ENCODE results near the gene FAM167B. TPM values are rescaled to one million over a fixed set of nuclear protein-coding genes. Genes with fewer than 3 reads are reported as not detected.

Gene FAM167B
- total and polyA plus RNA-seq, 7 experiments from 2014 or later = 0.48 to 2.0 (median 1.4) TPM; not detected in 2

DNA sequence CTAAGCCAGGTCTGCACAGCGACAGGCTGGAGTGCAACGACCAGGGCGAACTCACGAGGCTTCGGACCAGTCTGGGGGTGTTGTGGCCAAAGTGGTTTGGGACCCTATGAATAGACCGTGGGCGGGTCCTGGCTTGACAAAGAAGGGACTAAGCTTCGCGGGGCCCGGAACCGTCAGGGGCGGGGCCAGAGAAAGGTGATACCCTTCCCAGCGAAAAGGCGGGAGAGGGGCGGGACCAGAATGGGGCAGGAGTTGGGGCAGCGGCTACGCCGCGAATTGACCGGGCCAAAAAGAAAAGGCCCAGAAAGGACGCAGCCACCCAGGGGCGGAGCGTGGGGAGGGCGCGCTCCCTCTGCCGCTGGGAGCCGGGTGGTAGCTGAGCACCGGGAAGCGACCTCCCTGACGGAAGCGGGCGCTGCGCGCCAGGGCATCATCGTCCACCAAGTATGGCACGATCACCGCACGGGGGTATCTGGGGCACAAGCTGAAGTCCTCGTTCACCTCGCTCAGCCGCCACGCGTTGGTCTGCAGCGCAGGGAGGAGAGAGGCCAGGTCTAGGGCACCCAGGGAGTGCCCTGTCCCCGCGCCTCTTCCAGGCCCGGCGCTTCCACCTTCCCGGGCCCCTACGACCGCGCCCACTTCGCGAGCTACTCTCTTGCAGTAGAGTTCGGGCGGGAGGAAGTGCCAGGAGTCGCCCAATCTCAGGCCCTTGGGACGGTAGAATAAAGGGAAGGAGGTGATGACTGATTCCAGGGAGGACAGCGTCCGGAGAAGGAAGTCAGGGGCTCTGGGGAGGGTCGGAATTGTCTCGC lies 6.7 kb upstream of the FAM167B start:
- intact Hi-C loops (cut with micrococcal nuclease) = loop anchor here (1.0 to 2.0 kb wide), 8 partner anchors 11 to 132 kb away; partner anchors contain the start of genes EIF3I (in 1 of the 2), HDAC1 (in 1 of the 2), LCK (in 1 of the 2) and TMEM234 (in 1 of the 2)
- no peaks in the 10 kb centered on the region for H3K9me3 Mint-ChIP-seq

GRCh38 chr1:32241001-32241763 lies 5.8 kb upstream of the FAM167B start:
- peaks cover 8 to 21% of the 10 kb centered on the region in 2 donors for H3K4me1 ChIP-seq (ENCODE audit: control insufficient read depth in 2 of 2, insufficient read depth in 2 of 2, low read length in 2 of 2)

More for the DNA sequence above, 6.7 kb upstream of the FAM167B start:
- no peaks in the 10 kb centered on the region for H3K36me3 Mint-ChIP-seq
- ChIA-PET CTCF (interaction anchor here (0.8 to 4.1 kb wide), 24 partner anchors 9 to 144 kb away, joined by 3 to 38 read pairs (median 6); partner anchors contain the start of genes HDAC1, LCK and MARCKSL1), POLR2A (interaction anchor here (0.7 to 28.2 kb wide), 20 partner anchors 9 to 154 kb away, joined by 3 to 738 read pairs (median 4); partner anchors contain the start of genes BSDC1, CCDC28B, HDAC1 and KPNA6)
- H3K4me1 Mint-ChIP-seq = peaks cover 6 to 31% (median 22%) of the 10 kb centered on the region in 7 donors
- Histone ChIP-seq H3K36me3 (ENCODE audit: control insufficient read depth in 2 of 3, insufficient read depth in 3 of 3, low read length in 3 of 3) (peaks cover 0 to 6% (median 0%) of the 10 kb centered on the region in 3 experiments), H3K27ac (ENCODE audit: low read depth, low read length) (peak overlapping the region; percentile 68), H3K27me3 (ENCODE audit: control insufficient read depth in 2 of 2, insufficient read depth in 2 of 2, low read length in 2 of 2) (no peaks in the 10 kb centered on the region), H3K9me3 (ENCODE audit: control insufficient read depth in 2 of 3, low read length in 3 of 3) (no peaks in the 10 kb centered on the region), H3K4me1 (ENCODE audit: control insufficient read depth in 2 of 2, insufficient read depth in 2 of 2, low read length in 2 of 2) (peaks cover 8 to 17% of the 10 kb centered on the region in 2 donors), H3K4me3 (ENCODE audit: low read length) (peak overlapping the region; percentile 94)
- H3K4me3 Mint-ChIP-seq = peak overlapping the region; percentile 87 to 93 (median 91)
- no peaks in the 10 kb centered on the region for H3K27me3 Mint-ChIP-seq
- DNase-seq (peak in 7 of 9 donors; percentile 33 to 73 (median 57)), ATAC-seq (peak; percentile 78)
- peak overlapping the region in 8 of 9 donors; percentile 40 to 92 (median 83) for H3K27ac Mint-ChIP-seq

GRCh38 chr1:32242341-32242851 lies 4.6 kb upstream of the FAM167B start:
- no peak overlapping the region for H3K4me3 ChIP-seq (ENCODE audit: low read length)
- peaks cover 0 to 6% (median 0%) of the 10 kb centered on the region in 3 experiments for H3K36me3 ChIP-seq (ENCODE audit: control insufficient read depth in 2 of 3, insufficient read depth in 3 of 3, low read length in 3 of 3)
- Mint-ChIP-seq H3K9me3 (no peaks in the 10 kb centered on the region), H3K36me3 (no peaks in the 10 kb centered on the region), H3K4me1 (peaks cover 15 to 51% (median 35%) of the 10 kb centered on the region in 7 donors), H3K27ac (peak overlapping the region; percentile 18 to 89 (median 79)), H3K27me3 (no peaks in the 10 kb centered on the region), H3K4me3 (peak overlapping the region in 9 of 10 donors; percentile 3 to 93 (median 91))
- H3K27ac ChIP-seq (ENCODE audit: low read depth, low read length) = no peak overlapping the region
- intact Hi-C loops (cut with micrococcal nuclease) = no loop called here
- H3K9me3 ChIP-seq (ENCODE audit: control insufficient read depth in 2 of 3, low read length in 3 of 3) = no peaks in the 10 kb centered on the region
- POLR2A ChIA-PET = interaction anchor here (0.6 to 28.2 kb wide), 10 partner anchors 14 to 140 kb away, joined by 3 to 738 read pairs (median 10); partner anchors contain the start of genes HDAC1, LCK, MARCKSL1 and TXLNA
- ATAC-seq = no peak
- peaks cover 11 to 33% of the 10 kb centered on the region in 2 donors for H3K4me1 ChIP-seq (ENCODE audit: control insufficient read depth in 2 of 2, insufficient read depth in 2 of 2, low read length in 2 of 2)
- no peak for DNase-seq
- CTCF ChIA-PET = interaction anchor here (0.6 to 3.0 kb wide), 4 partner anchors 12 to 93 kb away, joined by 3 to 13 read pairs (median 6); partner anchors contain the start of gene MARCKSL1
- no peaks in the 10 kb centered on the region for H3K27me3 ChIP-seq (ENCODE audit: control insufficient read depth in 2 of 2, insufficient read depth in 2 of 2, low read length in 2 of 2)

More at GRCh38 chr1:32241001-32241763, 5.8 kb upstream of the FAM167B start:
- DNase-seq (peak in 8 of 9 donors; percentile 22 to 55 (median 43)), ATAC-seq (peak; percentile 74)
- H3K27ac Mint-ChIP-seq = peak overlapping the region in 8 of 9 donors; percentile 40 to 92 (median 83)
- H3K27ac ChIP-seq (ENCODE audit: low read depth, low read length) = peak overlapping the region; percentile 68
- ChIA-PET CTCF (interaction anchor here (0.8 to 4.1 kb wide), 24 partner anchors 9 to 143 kb away, joined by 3 to 38 read pairs (median 6); partner anchors contain the start of genes HDAC1, LCK and MARCKSL1), POLR2A (interaction anchor here (0.7 to 28.2 kb wide), 19 partner anchors 10 to 153 kb away, joined by 3 to 738 read pairs (median 5); partner anchors contain the start of genes BSDC1, CCDC28B, HDAC1 and KPNA6)
- H3K4me3 Mint-ChIP-seq = peak overlapping the region; percentile 87 to 93 (median 91)
- H3K4me1 Mint-ChIP-seq = peaks cover 7 to 38% (median 24%) of the 10 kb centered on the region in 7 donors
- H3K36me3 Mint-ChIP-seq = no peaks in the 10 kb centered on the region
- H3K9me3 ChIP-seq (ENCODE audit: control insufficient read depth in 2 of 3, low read length in 3 of 3) = no peaks in the 10 kb centered on the region
- H3K27me3 Mint-ChIP-seq = no peaks in the 10 kb centered on the region
- H3K4me3 ChIP-seq (ENCODE audit: low read length) = peak overlapping the region; percentile 94
- intact Hi-C loops (cut with micrococcal nuclease) = loop anchor here in 1 of 2 donors (1.0 to 2.0 kb wide), 2 partner anchors 14 to 32 kb away; no protein-coding TSS in a partner anchor
- no peaks in the 10 kb centered on the region for H3K9me3 Mint-ChIP-seq
- H3K27me3 ChIP-seq (ENCODE audit: control insufficient read depth in 2 of 2, insufficient read depth in 2 of 2, low read length in 2 of 2) = no peaks in the 10 kb centered on the region
- H3K36me3 ChIP-seq (ENCODE audit: control insufficient read depth in 2 of 3, insufficient read depth in 3 of 3, low read length in 3 of 3) = peaks cover 0 to 6% (median 0%) of the 10 kb centered on the region in 3 experiments

- Histone ChIP-seq H3K27ac (ENCODE audit: low read depth, low read length) (peak overlapping the region; percentile 91), H3K36me3 (ENCODE audit: control insufficient read depth in 2 of 3, insufficient read depth in 3 of 3, low read length in 3 of 3) (peaks cover 0 to 14% (median 0%) of the 10 kb centered on the region in 3 experiments), H3K4me3 (ENCODE audit: low read length) (no peak overlapping the region), H3K4me1 (ENCODE audit: control insufficient read depth in 2 of 2, insufficient read depth in 2 of 2, low read length in 2 of 2) (peaks cover 37 to 54% of the 10 kb centered on the region in 2 donors), H3K9me3 (ENCODE audit: control insufficient read depth in 2 of 3, low read length in 3 of 3) (no peaks in the 10 kb centered on the region), H3K27me3 (ENCODE audit: control insufficient read depth in 2 of 2, insufficient read depth in 2 of 2, low read length in 2 of 2) (no peaks in the 10 kb centered on the region)
- CTCF ChIA-PET = interaction anchor here (0.6 to 4.6 kb wide), 10 partner anchors 10 to 70 kb away, joined by 4 to 32 read pairs (median 5); no protein-coding TSS in a partner anchor
- Mint-ChIP-seq H3K4me1 (peaks cover 35 to 59% (median 53%) of the 10 kb centered on the region in 7 donors), H3K9me3 (peaks cover 0 to 2% (median 0%) of the 10 kb centered on the region in 11 donors), H3K36me3 (peaks cover 7 to 16% (median 9%) of the 10 kb centered on the region in 5 donors), H3K27ac (peak overlapping the region; percentile 87 to 100 (median 97)), H3K4me3 (peak overlapping the region in 9 of 10 donors; percentile 38 to 100 (median 92)), H3K27me3 (peaks cover 0 to 2% (median 0%) of the 10 kb centered on the region in 5 donors)
- ATAC-seq = no peak
- DNase-seq = no peak
- intact Hi-C loops (cut with micrococcal nuclease) = no loop called here
- POLR2A ChIA-PET = interaction anchor here (0.7 to 28.2 kb wide), 10 partner anchors 0 to 97 kb away, joined by 3 to 738 read pairs (median 24); partner anchors contain the start of genes FAM167B, HDAC1, LCK and MARCKSL1
Measured at GRCh38 chr1:32247452-32247851, 430 bp downstream of the FAM167B start.

DNA sequence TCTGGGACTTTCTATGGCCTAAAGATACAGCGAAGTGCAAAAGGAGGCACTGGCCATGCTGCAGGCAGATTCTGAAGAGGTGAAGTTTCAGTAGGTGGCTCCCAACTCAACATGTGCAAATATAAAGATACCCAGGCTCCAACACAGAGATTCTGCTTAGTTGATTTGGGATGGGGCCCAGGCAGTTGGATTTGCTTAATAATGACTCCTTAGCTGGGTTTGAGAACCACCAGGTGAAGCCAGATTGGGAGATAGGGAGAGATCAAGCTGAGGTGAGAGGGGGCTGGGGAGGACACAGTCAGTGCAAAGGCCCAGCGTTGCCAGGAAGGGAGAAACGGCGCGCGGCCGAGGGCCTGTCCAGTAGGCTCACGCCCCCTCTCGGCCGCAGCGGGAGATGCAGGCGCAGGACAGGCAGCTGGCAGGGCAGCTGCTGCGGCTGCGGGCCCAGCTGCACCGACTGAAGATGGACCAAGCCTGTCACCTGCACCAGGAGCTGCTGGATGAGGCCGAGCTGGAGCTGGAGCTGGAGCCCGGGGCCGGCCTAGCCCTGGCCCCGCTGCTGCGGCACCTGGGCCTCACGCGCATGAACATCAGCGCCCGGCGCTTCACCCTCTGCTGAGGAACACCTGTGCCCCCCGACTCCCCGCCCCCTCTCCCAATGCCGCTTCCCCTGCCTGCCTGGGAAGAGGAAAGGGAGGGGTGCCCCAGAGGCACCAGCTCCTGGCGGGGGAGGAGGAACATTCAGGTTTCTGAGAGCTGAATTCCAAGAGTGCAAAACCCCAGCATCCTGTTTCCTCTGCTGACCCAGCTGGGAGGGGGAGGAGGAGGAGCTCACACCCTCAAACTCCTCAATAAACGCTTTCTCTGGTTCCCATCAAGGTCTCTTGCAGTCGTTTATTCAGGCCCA lies 1.2 kb downstream of the FAM167B start:
- ChIA-PET CTCF (interaction anchor here (0.6 to 4.6 kb wide), 29 partner anchors 8 to 316 kb away, joined by 3 to 38 read pairs (median 4); partner anchors contain the start of genes IQCC and MARCKSL1), POLR2A (interaction anchor here (0.7 to 28.2 kb wide), 19 partner anchors 0 to 146 kb away, joined by 3 to 738 read pairs (median 6); partner anchors contain the start of genes BSDC1, CCDC28B, FAM167B and HDAC1)
- peaks cover 0 to 2% (median 0%) of the 10 kb centered on the region in 11 donors for H3K9me3 Mint-ChIP-seq
- Histone ChIP-seq H3K9me3 (ENCODE audit: control insufficient read depth in 2 of 3, low read length in 3 of 3) (no peaks in the 10 kb centered on the region), H3K27me3 (ENCODE audit: control insufficient read depth in 2 of 2, insufficient read depth in 2 of 2, low read length in 2 of 2) (no peaks in the 10 kb centered on the region), H3K4me3 (ENCODE audit: low read length) (peak overlapping the region; percentile 52), H3K27ac (ENCODE audit: low read depth, low read length) (peak overlapping the region; percentile 91), H3K4me1 (ENCODE audit: control insufficient read depth in 2 of 2, insufficient read depth in 2 of 2, low read length in 2 of 2) (peaks cover 37 to 51% of the 10 kb centered on the region in 2 donors), H3K36me3 (ENCODE audit: control insufficient read depth in 2 of 3, insufficient read depth in 3 of 3, low read length in 3 of 3) (peaks cover 0 to 17% (median 0%) of the 10 kb centered on the region in 3 experiments)
- H3K36me3 Mint-ChIP-seq = peaks cover 12 to 23% (median 16%) of the 10 kb centered on the region in 5 donors
- intact Hi-C loops (cut with micrococcal nuclease) = loop anchor here (1.0 to 2.0 kb wide), 4 partner anchors 26 to 175 kb away; partner anchors contain the start of gene HDAC1 (in 1 of the 2)
- peaks cover 0 to 2% (median 0%) of the 10 kb centered on the region in 5 donors for H3K27me3 Mint-ChIP-seq
- peak overlapping the region; percentile 66 to 100 (median 98) for H3K4me3 Mint-ChIP-seq
- H3K4me1 Mint-ChIP-seq = peaks cover 32 to 60% (median 52%) of the 10 kb centered on the region in 7 donors
- peak overlapping the region; percentile 92 to 100 (median 99) for H3K27ac Mint-ChIP-seq
- ATAC-seq = peak; percentile 45
- DNase-seq = peak; percentile 43 to 84 (median 56)

Measured in naive thymus-derived CD4-positive, alpha-beta T cell (primary cell).